ENCODE measurements around the gene HIVEP2.

HIVEP2 gene

DNA sequence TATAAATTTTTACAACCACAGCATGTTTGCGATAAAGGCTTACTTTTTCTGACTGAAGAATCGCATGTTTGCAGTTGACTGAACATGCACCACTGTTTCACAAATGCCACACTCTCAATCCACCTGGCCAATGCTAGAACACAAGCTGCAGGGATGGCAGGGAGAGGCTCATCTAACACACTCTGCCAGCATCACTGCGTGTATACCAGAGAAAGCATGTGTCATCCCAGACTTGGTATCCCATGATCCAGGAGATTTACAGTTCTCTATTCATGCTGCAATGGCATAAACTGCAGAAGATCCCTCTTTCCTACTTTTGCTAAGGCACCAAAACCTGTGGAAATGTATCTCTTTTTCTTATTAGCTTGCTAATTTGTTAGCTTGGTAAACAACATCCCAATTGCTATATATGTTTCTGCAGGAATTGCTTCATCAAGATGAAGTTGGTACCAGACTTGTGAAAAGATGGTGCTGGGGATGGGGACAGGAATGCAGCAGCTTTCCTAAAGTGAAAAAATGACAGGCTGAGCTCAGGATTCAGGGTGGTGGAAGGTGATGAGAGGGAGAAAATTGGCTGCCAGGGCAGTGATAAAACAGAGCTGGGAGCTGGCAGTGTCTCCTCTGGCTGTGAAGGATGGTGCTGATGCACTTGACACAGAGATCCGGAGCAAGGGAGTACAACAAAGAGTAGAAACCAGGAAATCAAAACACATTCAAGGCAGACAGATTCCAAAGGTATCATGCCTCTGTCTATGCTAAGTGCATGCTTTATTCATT, 186.9 kb downstream of the HIVEP2 start:
- H3K4me3 ChIP-seq (replicated peaks; ENCODE audit: low read depth, low read length), result no peak overlapping the region
- DNase-seq (ENCODE audit: low read depth), result no peak
- TF ChIP-seq, protein P1, sequence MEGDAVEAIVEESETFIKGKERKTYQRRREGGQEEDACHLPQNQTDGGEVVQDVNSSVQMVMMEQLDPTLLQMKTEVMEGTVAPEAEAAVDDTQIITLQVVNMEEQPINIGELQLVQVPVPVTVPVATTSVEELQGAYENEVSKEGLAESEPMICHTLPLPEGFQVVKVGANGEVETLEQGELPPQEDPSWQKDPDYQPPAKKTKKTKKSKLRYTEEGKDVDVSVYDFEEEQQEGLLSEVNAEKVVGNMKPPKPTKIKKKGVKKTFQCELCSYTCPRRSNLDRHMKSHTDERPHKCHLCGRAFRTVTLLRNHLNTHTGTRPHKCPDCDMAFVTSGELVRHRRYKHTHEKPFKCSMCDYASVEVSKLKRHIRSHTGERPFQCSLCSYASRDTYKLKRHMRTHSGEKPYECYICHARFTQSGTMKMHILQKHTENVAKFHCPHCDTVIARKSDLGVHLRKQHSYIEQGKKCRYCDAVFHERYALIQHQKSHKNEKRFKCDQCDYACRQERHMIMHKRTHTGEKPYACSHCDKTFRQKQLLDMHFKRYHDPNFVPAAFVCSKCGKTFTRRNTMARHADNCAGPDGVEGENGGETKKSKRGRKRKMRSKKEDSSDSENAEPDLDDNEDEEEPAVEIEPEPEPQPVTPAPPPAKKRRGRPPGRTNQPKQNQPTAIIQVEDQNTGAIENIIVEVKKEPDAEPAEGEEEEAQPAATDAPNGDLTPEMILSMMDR (IDR thresholded peaks at IDR 0.05; ENCODE audit: low read length, missing control alignments), result no peak

DNA sequence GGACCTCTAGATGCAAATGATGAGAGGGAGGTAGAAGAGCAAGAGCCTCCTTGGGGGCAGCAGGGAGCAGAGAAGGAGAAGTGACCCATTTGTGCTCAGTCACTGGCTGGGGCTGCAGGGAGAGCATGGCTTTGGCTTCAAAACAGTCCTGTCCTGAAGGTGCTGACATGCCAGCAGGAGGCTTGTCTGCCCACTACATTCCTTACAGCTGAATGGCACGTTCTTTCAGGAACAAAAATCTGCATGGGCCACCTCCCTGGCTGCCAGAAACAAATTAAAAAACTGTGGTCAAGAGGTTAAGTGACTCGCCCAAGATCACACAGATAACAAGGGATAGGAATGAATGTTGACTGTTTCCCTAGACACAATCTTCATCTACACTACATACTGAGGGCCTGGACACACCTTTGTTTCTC, 188.8 kb downstream of the HIVEP2 start:
- DNase-seq (ENCODE audit: low read depth), result peak; percentile 48
- no peak overlapping the region for H3K4me3 ChIP-seq (replicated peaks; ENCODE audit: low read depth, low read length)
- TF ChIP-seq, protein P1 (IDR thresholded peaks at IDR 0.05; ENCODE audit: low read length, missing control alignments), result no peak

DNA sequence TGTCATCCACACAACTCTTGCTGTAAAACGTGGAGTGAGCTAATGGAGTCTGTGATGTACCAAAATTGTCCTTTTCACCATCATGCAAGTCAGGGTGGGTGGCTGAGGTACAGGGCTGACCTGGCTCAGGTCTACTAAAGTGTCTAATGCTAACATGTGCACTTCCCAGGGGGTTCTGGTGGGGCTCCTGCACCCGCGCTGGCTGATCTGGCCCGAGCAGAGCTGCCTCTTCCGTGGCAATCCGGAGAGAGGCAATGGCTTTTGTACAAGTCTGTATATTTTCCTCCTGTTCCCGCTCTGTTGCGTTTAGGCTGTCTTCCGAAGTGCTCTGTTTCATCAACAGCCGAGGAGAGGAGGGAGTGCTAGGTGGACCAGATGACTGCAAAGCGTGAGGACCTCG, 191.8 kb downstream of the HIVEP2 start:
- no peak for DNase-seq (ENCODE audit: low read depth)
- no peak overlapping the region for H3K4me3 ChIP-seq (replicated peaks; ENCODE audit: low read depth, low read length)
- TF ChIP-seq, protein P1 (IDR thresholded peaks at IDR 0.05; ENCODE audit: low read length, missing control alignments), result no peak

DNA sequence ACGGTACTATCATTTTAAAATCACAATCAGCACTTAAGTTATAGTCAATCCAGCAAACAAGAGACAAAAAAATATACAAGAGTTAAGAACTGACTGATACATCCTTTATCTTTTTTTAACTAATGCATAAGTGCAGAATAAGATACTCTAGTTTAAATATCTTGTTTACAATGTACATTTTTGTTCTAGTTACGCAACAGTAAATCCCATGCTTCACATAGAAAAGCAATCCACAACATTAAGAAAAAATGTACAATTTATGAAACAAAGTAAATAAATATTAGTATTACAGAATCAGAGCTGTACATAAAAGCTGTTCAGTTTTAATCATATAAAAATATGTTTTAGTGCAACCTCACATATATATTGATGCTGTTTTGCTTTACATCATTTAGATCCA, 192.6 kb downstream of the HIVEP2 start:
- H3K4me3 ChIP-seq (replicated peaks; ENCODE audit: low read depth, low read length), result no peak overlapping the region
- TF ChIP-seq, protein P1 (IDR thresholded peaks at IDR 0.05; ENCODE audit: low read length, missing control alignments), result no peak
- no peak for DNase-seq (ENCODE audit: low read depth)

DNA sequence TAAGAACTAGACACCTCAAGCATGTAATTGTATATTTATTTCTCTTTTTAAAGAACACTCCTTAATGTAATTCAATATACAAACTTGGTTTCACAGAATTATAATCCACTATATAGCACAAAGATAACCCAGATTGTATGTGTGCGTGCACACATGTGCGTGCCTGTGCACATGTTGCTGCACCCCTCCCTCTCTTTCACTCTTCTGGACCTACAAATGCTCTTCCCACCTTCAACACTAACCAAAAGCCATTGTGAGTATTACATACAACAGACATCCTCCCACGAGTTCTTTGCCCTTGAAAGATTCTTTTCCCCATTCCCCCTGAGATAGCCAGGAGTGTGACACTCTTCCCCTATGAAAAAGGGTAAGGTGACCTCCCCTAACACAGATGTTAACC, 193.5 kb downstream of the HIVEP2 start:
- no peak overlapping the region for H3K4me3 ChIP-seq (replicated peaks; ENCODE audit: low read depth, low read length)
- TF ChIP-seq, protein P1 (IDR thresholded peaks at IDR 0.05; ENCODE audit: low read length, missing control alignments), result no peak
- no peak for DNase-seq (ENCODE audit: low read depth)

DNA sequence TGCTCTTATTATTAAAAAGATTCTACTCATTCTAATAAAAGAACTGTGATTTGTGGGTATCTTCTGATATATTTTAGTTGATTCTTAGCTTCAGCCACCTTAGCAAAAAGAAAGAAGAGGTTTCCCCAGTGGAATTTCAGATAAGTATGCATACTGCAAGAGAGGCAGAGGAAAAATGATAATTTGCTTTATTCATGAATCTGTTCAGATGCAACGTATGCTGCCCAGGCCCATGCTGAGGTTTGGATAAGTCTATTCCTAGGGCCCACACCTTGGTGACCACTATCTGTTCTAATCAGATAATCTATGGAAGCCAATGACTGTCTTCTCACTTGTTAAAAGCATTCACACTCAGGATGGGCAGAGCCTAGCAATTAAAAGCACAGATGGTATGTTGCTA, 194.0 kb downstream of the HIVEP2 start:
- no peak overlapping the region for H3K4me3 ChIP-seq (replicated peaks; ENCODE audit: low read depth, low read length)
- no peak for DNase-seq (ENCODE audit: low read depth)
- TF ChIP-seq, protein P1 (IDR thresholded peaks at IDR 0.05; ENCODE audit: low read length, missing control alignments), result no peak

DNA sequence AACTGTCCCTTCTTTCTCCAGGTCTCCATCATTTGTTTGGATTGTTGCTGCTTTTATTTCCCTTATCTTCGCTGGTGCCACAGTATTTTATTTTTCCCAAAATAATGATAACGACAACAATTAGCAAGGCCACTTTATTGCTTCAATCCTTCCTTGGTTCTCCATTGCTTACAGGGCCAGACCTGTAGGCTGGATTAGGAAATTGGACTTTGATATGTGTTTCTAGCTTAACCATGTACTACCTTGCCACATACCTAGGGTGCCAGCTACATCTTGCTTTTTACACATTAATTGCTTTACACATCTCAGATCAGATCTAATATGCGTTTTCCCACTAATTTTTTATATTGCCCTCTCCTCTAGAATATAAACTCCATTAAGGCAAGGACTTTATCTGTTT, 195.4 kb downstream of the HIVEP2 start:
- no peak for DNase-seq (ENCODE audit: low read depth)
- TF ChIP-seq, protein P1 (IDR thresholded peaks at IDR 0.05; ENCODE audit: low read length, missing control alignments), result no peak
- H3K4me3 ChIP-seq (replicated peaks; ENCODE audit: low read depth, low read length), result no peak overlapping the region
